GM21723 (cell line): ENCODE data around the gene KCNQ1.

Source experiments
- ATAC-seq: cut with Tn5 transposase; IDR thresholded peaks from one replicate; pipeline ENCODE4 v1.9.1; 2021; ENCODE audit warnings: mild to moderate bottlenecking, moderate library complexity; ENCODE audit not compliant: unreplicated experiment

The KCNQ1 gene

DNA sequence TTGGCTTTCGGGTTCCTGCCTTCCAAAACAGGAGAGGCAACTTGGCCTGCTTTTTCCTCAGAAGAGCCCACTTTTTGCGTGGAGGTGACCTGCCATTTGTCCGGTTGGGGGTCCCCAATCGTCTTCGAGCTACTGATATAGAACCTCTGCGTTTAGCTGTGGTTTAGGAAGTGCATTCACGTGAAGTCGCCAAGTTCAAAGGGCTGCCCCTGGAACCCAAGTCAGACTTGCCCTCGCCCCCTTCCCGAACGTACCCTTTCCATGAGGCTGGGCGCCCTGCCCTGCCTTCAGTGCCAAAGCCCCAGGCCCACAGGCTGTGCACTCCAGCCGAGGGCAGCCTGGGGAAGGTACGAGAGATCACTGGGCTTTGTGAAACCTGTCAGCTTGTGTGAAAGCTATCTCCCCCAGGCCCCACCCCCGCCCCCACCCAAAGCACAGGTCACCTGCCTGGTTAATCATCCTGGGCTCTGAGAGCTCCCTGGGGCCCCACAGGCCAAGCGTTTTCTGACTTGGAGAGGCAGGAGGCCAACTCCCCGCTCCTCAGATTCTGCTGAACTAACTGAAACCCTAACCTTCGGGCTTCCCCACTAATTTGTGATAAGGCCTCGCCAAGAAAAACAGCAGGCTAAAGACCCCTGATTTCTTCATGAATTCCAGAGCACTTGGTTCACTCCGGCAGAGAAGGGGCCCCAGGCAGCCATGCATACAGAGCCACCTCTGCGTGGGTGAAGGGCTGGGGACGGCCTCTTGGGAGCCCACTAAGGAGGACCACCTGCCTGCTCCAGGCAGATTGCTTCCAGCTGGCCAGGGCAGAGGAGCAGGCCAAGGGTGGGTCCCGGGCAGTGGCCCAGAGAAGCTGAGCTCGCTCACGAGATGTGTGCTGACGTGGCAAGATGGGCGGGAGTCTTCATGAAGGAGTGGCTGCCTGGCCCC, 280.8 kb downstream of the KCNQ1 start:
- ATAC-seq: no peak

- no peak for ATAC-seq
These were observed 282.2 kb downstream of the KCNQ1 start for GRCh38 chr11:2726964-2727363.

GRCh38 chr11:2728128-2728662, 283.4 kb downstream of the KCNQ1 start:
- ATAC-seq: no peak

DNA sequence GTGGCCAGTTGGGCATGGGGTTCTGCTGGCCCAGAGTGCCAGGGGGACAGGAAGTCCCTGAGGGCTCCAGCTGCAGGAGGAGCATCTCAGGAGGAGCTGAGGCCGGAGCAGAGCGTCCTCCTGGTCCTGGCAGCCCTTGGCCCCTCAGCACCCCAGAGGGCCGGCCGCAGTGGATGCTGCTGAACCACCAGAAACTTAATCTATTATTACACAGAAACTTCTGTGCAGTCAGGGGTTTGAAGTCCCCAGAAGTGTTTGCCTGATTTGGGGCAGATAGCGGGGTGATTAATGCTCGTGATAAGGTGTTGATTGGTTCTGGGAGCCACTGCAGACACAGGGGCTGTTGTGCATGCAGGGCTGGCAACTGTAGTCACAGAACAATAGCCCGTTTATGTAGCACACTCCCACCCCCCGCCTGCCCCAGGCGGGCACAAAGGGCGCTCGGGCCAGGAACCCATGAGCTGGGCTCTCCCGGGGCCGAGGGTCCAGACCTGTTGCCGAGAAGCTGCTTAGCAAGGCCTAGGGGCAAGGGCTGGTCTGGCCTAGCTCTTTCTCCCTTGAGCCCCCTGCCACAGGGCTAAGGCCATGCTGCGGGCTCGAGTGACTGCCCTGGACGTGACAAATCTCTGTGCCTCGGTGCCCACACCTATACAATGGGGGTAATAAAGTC, 284.0 kb downstream of the KCNQ1 start:
- no peak for ATAC-seq

- no peak for ATAC-seq
These were observed 285.0 kb downstream of the KCNQ1 start for GRCh38 chr11:2729841-2730240.

DNA sequence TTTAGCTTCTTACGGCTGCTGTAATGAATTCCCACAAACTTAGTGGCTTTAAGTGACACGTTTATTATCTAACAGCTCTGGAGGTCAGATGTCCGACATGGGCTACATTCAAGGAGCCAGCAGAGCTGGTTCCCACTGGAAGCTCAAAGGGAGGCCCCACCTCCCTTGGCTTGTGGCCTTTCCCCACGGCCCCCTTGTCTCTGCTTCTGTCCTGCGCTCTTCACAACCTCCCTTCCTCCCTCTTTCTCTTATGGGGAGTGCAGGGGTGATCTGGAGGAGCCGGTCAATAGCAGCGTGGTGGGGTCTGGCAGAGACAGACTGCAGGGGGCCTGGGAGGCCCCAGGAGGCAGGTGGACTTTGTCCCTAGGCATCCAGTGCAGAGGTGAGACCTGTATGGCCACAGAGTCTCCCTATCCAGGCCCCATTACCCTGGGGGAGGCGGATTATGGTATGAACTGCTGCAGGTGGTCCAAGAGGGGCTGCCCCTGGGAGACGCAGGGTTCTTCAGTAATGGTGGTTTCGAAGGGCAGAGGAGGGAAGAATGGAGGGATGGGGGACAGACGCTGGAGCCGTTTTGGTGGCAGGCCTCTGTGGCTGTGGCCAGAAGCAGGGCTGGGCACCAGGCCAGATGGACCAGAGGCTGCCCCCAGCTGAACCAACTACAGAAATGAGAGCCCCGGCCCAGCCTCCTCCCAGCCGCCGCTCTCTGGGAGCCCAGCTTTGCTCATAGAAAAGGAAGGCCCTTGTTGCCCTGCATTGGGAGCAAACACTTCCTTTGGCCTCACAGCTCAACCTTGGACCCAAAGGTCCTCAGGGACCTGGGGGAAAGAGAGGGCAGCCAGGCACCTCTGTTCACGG, 285.7 kb downstream of the KCNQ1 start:
- no peak for ATAC-seq

- no peak for ATAC-seq
These were observed 286.6 kb downstream of the KCNQ1 start for GRCh38 chr11:2731130-2732125.

DNA sequence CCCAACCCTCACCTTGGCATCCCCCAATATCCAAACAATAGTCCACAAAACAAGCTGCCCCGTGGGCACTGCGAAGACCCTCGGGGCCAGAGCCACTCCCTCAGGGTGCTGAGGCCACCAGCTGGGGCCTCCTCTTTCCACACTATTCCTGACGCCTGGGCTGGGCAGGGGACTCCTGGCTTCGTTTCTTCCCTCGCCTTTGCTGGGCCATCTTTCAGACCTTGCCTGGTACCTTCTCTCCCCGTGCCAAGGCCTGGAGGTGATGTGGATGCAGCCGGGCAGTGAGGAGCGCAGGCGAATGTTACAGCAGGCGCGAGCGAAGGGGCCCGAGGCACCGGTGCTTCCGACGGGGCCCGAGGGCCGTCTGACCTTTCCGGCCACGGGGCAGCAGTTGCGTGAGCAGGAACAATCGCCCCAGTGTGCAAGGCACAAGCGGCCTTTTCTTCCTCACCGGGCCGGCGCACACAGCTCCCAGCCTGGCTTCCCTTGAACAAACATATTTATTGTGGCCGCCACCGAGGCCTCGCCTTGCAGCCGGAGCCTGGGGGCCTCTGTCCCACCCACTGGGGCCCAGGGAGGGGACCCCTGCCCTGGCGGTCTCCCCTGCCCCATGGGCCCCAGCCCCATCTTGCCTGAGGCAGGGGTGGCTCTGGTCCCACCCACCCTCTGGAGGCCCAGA, 287.6 kb downstream of the KCNQ1 start:
- ATAC-seq: no peak

- ATAC-seq: no peak
These were observed 288.3 kb downstream of the KCNQ1 start for GRCh38 chr11:2732940-2733628.

DNA sequence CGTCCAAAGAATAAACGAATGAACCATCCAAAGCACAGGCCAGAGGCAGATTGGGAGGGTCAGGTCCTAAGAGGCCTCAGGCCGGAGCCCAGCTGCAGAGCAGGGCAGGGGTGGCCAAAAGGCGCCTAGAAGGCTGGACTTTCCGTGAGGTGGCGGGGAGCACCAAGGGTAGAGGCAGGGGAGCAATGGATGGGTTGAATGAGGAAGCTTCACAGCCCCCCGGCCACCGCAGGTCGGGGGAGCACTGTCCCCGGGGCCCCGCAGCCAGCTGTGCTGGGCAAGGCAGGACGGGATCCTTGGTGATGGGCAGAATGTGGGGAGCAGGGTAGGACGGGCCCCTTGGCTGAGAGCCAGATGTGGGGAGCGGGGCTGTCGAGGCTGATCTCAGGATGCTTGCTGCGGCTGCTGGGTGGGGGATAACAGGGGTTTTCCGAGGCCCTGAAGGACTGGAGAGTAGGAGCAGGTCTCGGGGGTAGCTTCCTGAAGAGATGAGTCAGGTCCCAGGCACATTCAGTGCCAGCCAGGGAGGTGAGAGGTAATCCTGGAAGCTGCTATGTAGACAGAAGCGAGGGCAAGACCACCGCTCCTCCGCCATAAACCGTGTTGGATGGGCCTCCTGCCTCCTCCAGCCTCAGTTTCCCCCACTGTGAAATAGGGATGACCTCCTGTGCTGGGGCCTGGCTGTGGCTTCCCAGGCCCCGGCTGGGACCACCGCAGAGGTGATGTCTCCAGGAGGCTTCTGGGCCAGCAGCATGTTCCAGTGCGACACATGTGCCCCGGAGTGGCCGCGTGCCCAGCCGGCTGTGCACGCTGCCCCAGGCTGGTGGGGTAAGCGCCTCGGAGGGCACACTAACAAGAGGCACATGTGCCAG, 289.6 kb downstream of the KCNQ1 start:
- ATAC-seq: no peak

- ATAC-seq: no peak
These were observed 290.3 kb downstream of the KCNQ1 start for GRCh38 chr11:2735053-2735589.

DNA sequence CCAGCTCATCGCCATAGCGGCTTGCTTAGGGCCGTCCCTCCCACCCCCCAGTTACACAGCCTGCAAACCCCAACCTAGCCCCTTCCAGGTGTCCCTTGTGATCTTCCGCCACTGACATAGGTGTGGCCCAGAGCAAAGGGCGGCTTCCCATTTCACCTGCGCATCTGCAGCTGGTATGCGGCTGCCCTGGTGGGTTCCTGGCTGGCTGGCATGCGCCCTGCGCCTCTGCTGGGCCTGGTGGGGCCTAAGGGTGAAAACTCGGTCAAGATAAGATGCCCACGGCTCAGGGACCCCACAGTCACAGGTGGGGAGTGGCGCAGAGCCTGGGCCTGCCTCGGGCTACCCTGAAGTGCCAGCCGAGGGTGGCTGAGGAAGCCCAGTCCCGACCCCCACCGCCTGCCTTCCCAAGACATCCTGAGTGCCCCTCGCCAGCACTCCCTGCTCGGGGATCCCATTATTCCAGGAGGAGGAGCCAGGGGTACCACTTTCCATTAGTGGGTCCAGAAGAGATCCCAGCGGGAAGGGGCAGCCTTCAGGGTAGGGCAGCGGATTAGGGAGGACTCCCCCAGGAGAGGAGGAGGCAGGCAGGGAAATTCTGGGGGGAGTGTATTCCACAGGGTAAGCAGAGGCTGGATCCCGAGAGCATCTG, 291.9 kb downstream of the KCNQ1 start:
- ATAC-seq: no peak

DNA sequence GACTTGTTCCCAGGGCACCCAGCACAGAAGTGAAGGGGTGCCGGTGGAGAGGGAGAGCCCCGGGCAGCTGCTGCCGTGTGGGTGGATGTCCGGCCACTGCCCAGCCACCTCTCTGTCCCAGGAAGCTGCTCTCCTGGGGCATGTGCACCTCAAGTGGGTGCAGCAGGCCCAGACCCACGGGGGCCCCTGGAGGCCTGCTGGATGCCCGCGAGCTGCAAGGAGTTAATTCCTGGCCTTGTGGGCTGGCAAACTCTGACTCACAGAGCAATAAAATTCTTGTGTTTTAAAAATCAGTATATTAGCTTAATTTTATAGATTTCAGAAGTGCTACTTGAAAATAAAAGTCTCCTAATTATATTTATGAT, 292.4 kb downstream of the KCNQ1 start:
- no peak for ATAC-seq

DNA sequence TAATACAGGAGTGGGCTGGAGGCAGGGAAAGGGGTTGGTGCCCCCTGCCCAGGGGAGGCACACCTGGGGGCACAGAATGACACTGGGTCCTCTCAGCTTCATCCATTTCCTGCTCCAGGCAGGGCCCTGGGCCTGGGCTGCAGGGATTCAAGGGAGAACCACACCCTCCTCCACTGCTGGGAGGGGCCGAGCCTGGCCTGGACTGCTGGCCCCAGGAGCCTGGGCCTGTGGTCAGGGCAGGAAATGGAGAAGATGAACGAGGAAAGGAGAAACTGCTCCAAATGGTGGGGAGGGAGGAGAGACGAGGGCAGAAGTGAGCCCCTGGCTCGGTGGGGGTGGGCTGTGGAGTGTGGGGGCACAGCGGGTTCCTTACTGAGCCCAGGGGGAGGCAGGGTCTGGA, 293.1 kb downstream of the KCNQ1 start:
- no peak for ATAC-seq

- no peak for ATAC-seq
These were observed 294.0 kb downstream of the KCNQ1 start for GRCh38 chr11:2738551-2739431.
